Endodermal cell (in vitro differentiated cells): ENCODE results near the gene EEFSEC. TPM values are rescaled to one million over a fixed set of nuclear protein-coding genes. Genes with fewer than 3 reads are reported as not detected.

Experiments used
- DNase-seq: peaks from one replicate; pipeline ENCODE4 v3.0.0-alpha.2; 2017
- H3K27ac ChIP-seq: 2 replicates; pipeline ENCODE4 v1.5.1; 2013; ENCODE audit warnings: mild to moderate bottlenecking, low read depth, low read length, moderate library complexity
- H3K27me3 ChIP-seq: 2 replicates; pipeline ENCODE4 v1.6.1; 2013; ENCODE audit warnings: mild to moderate bottlenecking, low read length, moderate library complexity; ENCODE audit not compliant: insufficient read depth, control insufficient read depth, poor library complexity, severe bottlenecking
- H3K36me3 ChIP-seq: 2 replicates; pipeline ENCODE4 v1.7.0; 2013; ENCODE audit warnings: mild to moderate bottlenecking, low read length, moderate library complexity; ENCODE audit not compliant: control insufficient read depth, insufficient read depth
- H3K4me1 ChIP-seq: one replicate; pipeline ENCODE4 v1.7.0; 2013; ENCODE audit warnings: low read length; ENCODE audit not compliant: control insufficient read depth, insufficient read depth
- H3K4me3 ChIP-seq: 2 replicates; pipeline ENCODE4 v1.5.1; 2013; ENCODE audit warnings: mild to moderate bottlenecking, low read length, moderate library complexity
- H3K9ac ChIP-seq: 2 replicates; pipeline ENCODE4 v1.6.1; 2013; ENCODE audit warnings: mild to moderate bottlenecking, low read length, moderate library complexity; ENCODE audit not compliant: poor library complexity, severe bottlenecking; ENCODE audit errors: extremely low read depth
- H3K9me3 ChIP-seq: 2 replicates; pipeline ENCODE4 v1.6.1; 2013; ENCODE audit warnings: mild to moderate bottlenecking, low read length, moderate library complexity; ENCODE audit not compliant: control insufficient read depth
- H3K27ac Mint-ChIP-seq: 2 replicates; pipeline ENCODE4 v1.8.0; 2020; ENCODE audit warnings: mixed read lengths
- H3K27me3 Mint-ChIP-seq: 2 replicates; pipeline ENCODE4 v1.8.0; 2021; ENCODE audit warnings: mild to moderate bottlenecking, mixed read lengths; ENCODE audit not compliant: insufficient read depth
- H3K36me3 Mint-ChIP-seq: 2 replicates; pipeline ENCODE4 v1.8.0; 2020; ENCODE audit warnings: low read depth, mixed read lengths
- H3K4me1 Mint-ChIP-seq: 2 replicates; pipeline ENCODE4 v1.8.0; 2020; ENCODE audit warnings: mixed read lengths
- H3K4me3 Mint-ChIP-seq: 2 replicates; pipeline ENCODE4 v1.8.0; 2020; ENCODE audit warnings: mild to moderate bottlenecking, moderate library complexity, mixed read lengths
- H3K9me3 Mint-ChIP-seq: 2 replicates; pipeline ENCODE4 v1.8.0; 2020; ENCODE audit warnings: mild to moderate bottlenecking, mixed read lengths
- WGBS, 2 experiments: methylation state at CpG; one replicate each; pipeline versions ENCODE4 v1.1.5 to v1.1.7; 2013; ENCODE audit warnings: missing lambda C conversion rate in 2 of 2, mixed read lengths in 1 of 2; ENCODE audit not compliant: insufficient coverage in 1 of 2, insufficient read length in 1 of 2; 5-methylcytosine and 5-hydroxymethylcytosine counted together
- total RNA-seq, 2 donors: library from RNA; stranded (reverse); fragmentation: NEBNext Ultra II Directional in 1 of 2; extraction: Animal tissue kit (Norgen Biotek cat#: 25700) in 1 of 2; gene quantifications; 2 replicates in 1 of 2; 3 replicates in 1 of 2; pipeline ENCODE4 v1.2.1, GENCODE V29; 2021
- TF ChIP-seq, protein P1 (sequence below): fragments of 200-600 bp; sonication (generic); conservative IDR thresholded peaks from 2 replicates; pipeline ENCODE4 v1.5.0; 2021; ENCODE audit warnings: antibody characterized with exemption, mild to moderate bottlenecking

The EEFSEC gene
- total RNA-seq, 2 donors from 2014 or later, result 11.9 to 15.8 TPM

DNA sequence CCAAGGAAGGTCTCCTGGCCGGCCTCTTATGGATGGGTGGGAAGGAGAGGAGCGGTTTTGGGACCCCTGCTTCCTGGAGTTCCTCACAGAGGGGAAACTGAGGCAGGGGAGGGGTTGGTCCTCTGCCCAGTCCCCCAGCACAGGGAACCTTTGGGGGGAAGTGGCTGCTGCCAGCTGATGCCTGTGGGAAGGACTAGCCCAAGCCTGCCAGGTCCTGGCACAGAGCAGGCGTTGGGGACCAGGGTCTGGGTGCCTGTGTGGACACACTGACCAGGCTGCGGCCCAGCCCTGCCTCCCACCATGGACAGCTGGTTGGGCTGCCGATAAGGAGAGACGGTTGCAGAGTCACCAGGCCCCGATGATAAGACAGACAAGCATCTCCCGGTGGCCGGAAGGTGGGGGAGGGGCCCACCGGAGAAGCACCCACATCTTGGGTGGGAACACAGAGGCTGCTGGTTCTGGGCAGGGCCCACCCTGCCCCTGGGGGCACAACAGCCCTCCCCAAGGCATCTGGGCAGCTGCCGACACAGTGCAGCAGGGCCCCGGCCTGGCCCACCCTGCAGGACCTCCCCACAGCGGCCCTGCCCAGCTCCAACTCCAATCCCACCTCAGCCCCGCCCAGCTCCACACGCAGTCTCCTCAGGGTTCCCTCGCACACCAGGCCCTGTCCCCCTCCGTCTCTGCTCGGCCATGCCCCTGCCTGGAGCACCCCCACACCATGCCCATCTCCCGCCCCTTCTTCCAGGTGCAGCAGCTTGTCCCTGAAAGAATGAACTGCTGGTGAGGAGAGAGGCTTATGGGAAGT lies 262.7 kb downstream of the EEFSEC start:
- Mint-ChIP-seq H3K36me3 (no peaks in the 10 kb centered on the region), H3K4me1 (peaks cover 33% of the 10 kb centered on the region), H3K9me3 (peaks cover 3% of the 10 kb centered on the region), H3K4me3 (no peak overlapping the region), H3K27ac (peak overlapping the region; percentile 48), H3K27me3 (no peaks in the 10 kb centered on the region)
- WGBS, 2 experiments, result 89 to 100% methylated on average over 2 to 19 of the region's 19 CpGs
- TF ChIP-seq, protein P1, sequence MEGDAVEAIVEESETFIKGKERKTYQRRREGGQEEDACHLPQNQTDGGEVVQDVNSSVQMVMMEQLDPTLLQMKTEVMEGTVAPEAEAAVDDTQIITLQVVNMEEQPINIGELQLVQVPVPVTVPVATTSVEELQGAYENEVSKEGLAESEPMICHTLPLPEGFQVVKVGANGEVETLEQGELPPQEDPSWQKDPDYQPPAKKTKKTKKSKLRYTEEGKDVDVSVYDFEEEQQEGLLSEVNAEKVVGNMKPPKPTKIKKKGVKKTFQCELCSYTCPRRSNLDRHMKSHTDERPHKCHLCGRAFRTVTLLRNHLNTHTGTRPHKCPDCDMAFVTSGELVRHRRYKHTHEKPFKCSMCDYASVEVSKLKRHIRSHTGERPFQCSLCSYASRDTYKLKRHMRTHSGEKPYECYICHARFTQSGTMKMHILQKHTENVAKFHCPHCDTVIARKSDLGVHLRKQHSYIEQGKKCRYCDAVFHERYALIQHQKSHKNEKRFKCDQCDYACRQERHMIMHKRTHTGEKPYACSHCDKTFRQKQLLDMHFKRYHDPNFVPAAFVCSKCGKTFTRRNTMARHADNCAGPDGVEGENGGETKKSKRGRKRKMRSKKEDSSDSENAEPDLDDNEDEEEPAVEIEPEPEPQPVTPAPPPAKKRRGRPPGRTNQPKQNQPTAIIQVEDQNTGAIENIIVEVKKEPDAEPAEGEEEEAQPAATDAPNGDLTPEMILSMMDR, result no peak
- Histone ChIP-seq H3K9ac (no peak overlapping the region), H3K4me1 (peaks cover 12% of the 10 kb centered on the region), H3K27me3 (no peaks in the 10 kb centered on the region), H3K27ac (no peak overlapping the region), H3K9me3 (no peaks in the 10 kb centered on the region), H3K4me3 (no peak overlapping the region), H3K36me3 (no peaks in the 10 kb centered on the region)
- no peak for DNase-seq

DNA sequence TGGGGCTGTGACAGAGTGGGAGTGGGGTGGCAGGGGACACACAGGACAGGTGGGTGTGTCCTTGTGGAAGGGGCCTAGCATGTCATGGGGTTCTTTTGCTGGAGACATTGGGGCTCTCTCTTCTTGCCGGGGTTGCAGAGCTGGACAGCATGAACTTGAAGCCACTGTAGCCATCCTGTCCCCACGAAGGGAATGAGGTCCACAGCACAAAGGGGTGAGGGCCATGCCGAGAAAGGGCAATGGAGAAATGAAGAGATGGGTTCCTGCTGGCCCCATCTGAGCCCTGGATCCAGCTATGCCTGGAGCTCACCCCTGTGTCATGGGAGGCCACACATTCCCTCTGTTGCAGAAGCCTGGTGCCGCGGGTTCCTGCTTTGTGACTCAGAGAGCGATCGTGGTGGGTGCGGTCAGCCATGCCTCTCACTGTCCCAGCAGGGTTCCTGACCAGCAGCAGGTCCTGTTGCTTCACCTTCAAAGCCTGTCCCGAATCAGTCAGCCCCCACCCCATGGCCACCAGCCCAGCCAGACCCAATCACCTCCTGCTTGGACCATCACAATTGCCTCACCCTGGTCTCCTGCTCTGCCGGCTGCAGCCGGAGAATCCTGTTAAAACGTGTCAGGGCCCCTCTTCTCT lies 263.4 kb downstream of the EEFSEC start:
- H3K36me3 ChIP-seq, result no peaks in the 10 kb centered on the region
- no peak overlapping the region for H3K4me3 ChIP-seq
- H3K4me1 ChIP-seq, result peaks cover 12% of the 10 kb centered on the region
- Mint-ChIP-seq H3K4me3 (no peak overlapping the region), H3K36me3 (no peaks in the 10 kb centered on the region), H3K4me1 (peaks cover 29% of the 10 kb centered on the region), H3K9me3 (peaks cover 3% of the 10 kb centered on the region), H3K27me3 (no peaks in the 10 kb centered on the region), H3K27ac (peak overlapping the region; percentile 48)
- no peak overlapping the region for H3K9ac ChIP-seq
- TF ChIP-seq, protein P1, result no peak
- no peaks in the 10 kb centered on the region for H3K27me3 ChIP-seq
- WGBS, 2 experiments, result 77 to 81% methylated on average over 8 to 12 of the region's 12 CpGs
- H3K27ac ChIP-seq, result no peak overlapping the region
- DNase-seq, result no peak
- no peaks in the 10 kb centered on the region for H3K9me3 ChIP-seq

DNA sequence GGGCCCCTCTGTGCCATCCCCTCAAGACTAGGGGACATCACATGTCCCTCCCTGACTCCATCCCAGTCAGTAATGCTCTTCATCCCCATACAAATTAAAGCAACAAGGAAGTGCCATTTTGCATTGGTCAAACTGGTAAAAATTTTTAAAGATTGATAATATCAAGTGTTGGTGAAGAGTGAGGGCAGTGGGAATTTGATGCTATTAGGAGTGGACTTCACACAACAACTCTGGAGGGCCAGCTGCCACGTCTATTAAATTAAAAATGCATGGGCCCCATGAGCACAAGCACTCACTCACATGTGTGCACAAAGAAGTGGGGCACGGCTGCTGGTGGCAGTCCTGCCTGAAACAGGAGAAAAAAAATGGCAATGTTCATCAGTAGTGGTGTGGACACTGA lies 265.6 kb downstream of the EEFSEC start:
- peaks cover 3% of the 10 kb centered on the region for H3K27me3 Mint-ChIP-seq
- WGBS, 2 experiments, result 85 to 95% methylated on average over 2 of the region's 2 CpGs
- no peak overlapping the region for H3K27ac ChIP-seq
- no peak overlapping the region for H3K9ac ChIP-seq
- no peaks in the 10 kb centered on the region for H3K4me1 ChIP-seq
- H3K27ac Mint-ChIP-seq, result no peak overlapping the region
- H3K9me3 ChIP-seq, result no peaks in the 10 kb centered on the region
- H3K4me3 Mint-ChIP-seq, result no peak overlapping the region
- H3K4me1 Mint-ChIP-seq, result peaks cover 14% of the 10 kb centered on the region
- DNase-seq, result no peak
- TF ChIP-seq, protein P1, result no peak
- peaks cover 3% of the 10 kb centered on the region for H3K9me3 Mint-ChIP-seq
- H3K4me3 ChIP-seq, result no peak overlapping the region
- no peaks in the 10 kb centered on the region for H3K36me3 Mint-ChIP-seq
- H3K36me3 ChIP-seq, result no peaks in the 10 kb centered on the region
- no peaks in the 10 kb centered on the region for H3K27me3 ChIP-seq
